ENCODE results near the gene CHTOP. TPM values are rescaled to one million over a fixed set of nuclear protein-coding genes. Genes with fewer than 3 reads are reported as not detected.

The CHTOP gene
- total RNA-seq, 3 donors from 2014 or later: 64.2 to 71.8 (median 71.6) TPM

- no peak for ATAC-seq
- no peaks in the 10 kb centered on the region for H3K4me1 ChIP-seq (ENCODE audit: low read depth)
- H3K36me3 ChIP-seq (ENCODE audit: low read depth): no peaks in the 10 kb centered on the region
- H3K4me3 ChIP-seq: no peak overlapping the region
- no peaks in the 10 kb centered on the region for H3K9me3 ChIP-seq
- DNase-seq: no peak
- intact Hi-C loops (cut with DNase I, micrococcal nuclease): no loop called here
- no peak for TF ChIP-seq CTCF (IDR thresholded peaks at IDR 0.05)
Measured at GRCh38 chr1:153588482-153588881, 45.4 kb upstream of the CHTOP start.

GRCh38 chr1:153592748-153593147, 41.1 kb upstream of the CHTOP start:
- ATAC-seq: no peak
- no peaks in the 10 kb centered on the region for H3K9me3 ChIP-seq
- no peak for TF ChIP-seq CTCF (IDR thresholded peaks at IDR 0.05)
- H3K4me1 ChIP-seq (ENCODE audit: low read depth): no peaks in the 10 kb centered on the region
- no peak overlapping the region for H3K4me3 ChIP-seq
- no peaks in the 10 kb centered on the region for H3K36me3 ChIP-seq (ENCODE audit: low read depth)
- DNase-seq: no peak
- intact Hi-C loops (cut with DNase I, micrococcal nuclease): no loop called here

GRCh38 chr1:153597206-153597605, 36.7 kb upstream of the CHTOP start:
- TF ChIP-seq CTCF (IDR thresholded peaks at IDR 0.05): no peak
- no peak overlapping the region for H3K4me3 ChIP-seq
- H3K4me1 ChIP-seq (ENCODE audit: low read depth): no peaks in the 10 kb centered on the region
- no peaks in the 10 kb centered on the region for H3K9me3 ChIP-seq
- intact Hi-C loops (cut with DNase I, micrococcal nuclease): no loop called here
- DNase-seq (no peak), ATAC-seq (peak; percentile 90)
- no peaks in the 10 kb centered on the region for H3K36me3 ChIP-seq (ENCODE audit: low read depth)

GRCh38 chr1:153598309-153599172, 35.3 kb upstream of the CHTOP start:
- ATAC-seq (peak; percentile 67), DNase-seq (no peak)
- H3K4me1 ChIP-seq (ENCODE audit: low read depth): no peaks in the 10 kb centered on the region
- H3K36me3 ChIP-seq (ENCODE audit: low read depth): no peaks in the 10 kb centered on the region
- no peaks in the 10 kb centered on the region for H3K9me3 ChIP-seq
- H3K4me3 ChIP-seq: no peak overlapping the region
- TF ChIP-seq CTCF (IDR thresholded peaks at IDR 0.05): no peak
- intact Hi-C loops (cut with DNase I, micrococcal nuclease): no loop called here

GRCh38 chr1:153599847-153600246, 34.0 kb upstream of the CHTOP start:
- no peak overlapping the region for H3K4me3 ChIP-seq
- no peak for TF ChIP-seq CTCF (IDR thresholded peaks at IDR 0.05)
- intact Hi-C loops (cut with DNase I, micrococcal nuclease): no loop called here
- H3K4me1 ChIP-seq (ENCODE audit: low read depth): no peaks in the 10 kb centered on the region
- no peaks in the 10 kb centered on the region for H3K9me3 ChIP-seq
- no peak for DNase-seq
- H3K36me3 ChIP-seq (ENCODE audit: low read depth): no peaks in the 10 kb centered on the region
- no peak for ATAC-seq
